Stimulated activated CD4-positive, alpha-beta T cell treated with anti-CD3 and anti-CD28 coated beads, Interleukin-12 subunit alpha, Interleukin-12 subunit beta, amount 100 ng/mL, for 24 hours (primary cell): ENCODE data around the gene RALGPS1.

ENCODE experiments used
- DNase-seq, 2 experiments: peaks; one replicate each; pipeline ENCODE4 v3.0.0-alpha.2; 2020; ENCODE audit warnings: low read depth in 2 of 2

Gene RALGPS1

GRCh38 chr9:127079446-127080140, 165.0 kb downstream of the RALGPS1 start:
- DNase-seq: no peak

DNA sequence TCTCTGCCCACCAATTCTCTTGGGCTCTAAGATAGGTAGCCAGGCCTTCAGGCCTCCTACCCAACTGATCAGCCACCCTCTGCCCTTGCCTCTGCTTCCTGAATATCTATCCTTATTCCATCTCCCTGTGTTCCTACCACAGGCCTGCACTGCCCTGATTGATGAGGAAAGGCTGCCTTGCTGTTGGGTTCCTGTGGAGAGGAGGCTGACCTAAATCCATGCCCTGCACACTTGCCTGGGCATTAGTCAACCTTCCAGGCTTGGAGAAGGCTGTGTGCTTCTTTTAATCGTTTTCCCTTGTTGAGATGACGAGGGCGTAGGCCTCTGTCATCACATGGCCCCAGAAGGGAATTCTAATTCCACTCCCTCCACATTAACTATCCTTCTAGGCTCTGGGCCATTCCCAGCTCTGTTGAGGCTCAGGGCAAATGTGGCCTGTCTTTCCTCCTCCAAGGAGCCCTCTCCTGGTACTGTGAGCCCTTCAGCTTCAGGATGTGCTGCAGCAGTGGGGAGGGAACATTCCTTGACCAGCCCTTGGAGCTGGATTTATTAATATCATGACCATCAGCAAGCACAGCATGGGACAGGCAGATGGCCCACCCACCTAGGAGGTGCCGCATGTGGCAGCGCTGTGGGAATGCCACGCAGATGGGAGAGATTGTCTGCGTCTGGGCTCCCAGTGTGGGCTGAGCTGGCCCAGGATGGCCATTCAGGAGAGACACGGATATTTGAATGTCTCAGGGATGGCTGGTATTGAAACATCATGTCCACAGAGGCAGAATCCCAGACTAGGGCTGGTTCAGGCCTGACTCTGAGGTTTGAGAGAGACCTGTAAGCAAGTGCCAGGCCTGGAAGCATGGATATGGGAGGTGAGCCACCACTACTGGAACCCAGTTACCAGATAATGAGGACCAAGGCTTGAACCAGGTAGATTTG, 166.9 kb downstream of the RALGPS1 start:
- DNase-seq: no peak

GRCh38 chr9:127083138-127083980, 168.8 kb downstream of the RALGPS1 start:
- DNase-seq: no peak

- no peak for DNase-seq
These were observed 169.8 kb downstream of the RALGPS1 start for GRCh38 chr9:127084076-127085039.

DNA sequence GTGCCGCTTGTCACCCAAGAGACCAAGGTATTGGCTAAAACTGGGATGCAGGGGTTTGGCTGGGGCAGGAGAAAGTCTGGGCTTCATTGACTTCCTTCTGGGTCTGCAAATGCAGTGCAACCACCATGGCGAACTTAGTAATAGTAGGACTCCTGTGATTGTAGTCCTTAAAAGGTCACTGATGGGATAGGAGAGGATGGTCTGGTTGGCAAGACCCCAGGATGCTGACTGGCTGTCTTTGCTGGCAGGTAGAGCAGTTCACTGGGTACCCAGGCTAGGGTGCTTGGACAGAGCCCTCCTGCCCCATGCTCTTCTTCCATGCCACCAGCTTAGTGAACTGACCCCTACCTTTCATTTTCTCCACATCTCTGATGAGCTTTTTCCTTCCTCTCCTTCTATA, 170.6 kb downstream of the RALGPS1 start:
- no peak for DNase-seq

DNA sequence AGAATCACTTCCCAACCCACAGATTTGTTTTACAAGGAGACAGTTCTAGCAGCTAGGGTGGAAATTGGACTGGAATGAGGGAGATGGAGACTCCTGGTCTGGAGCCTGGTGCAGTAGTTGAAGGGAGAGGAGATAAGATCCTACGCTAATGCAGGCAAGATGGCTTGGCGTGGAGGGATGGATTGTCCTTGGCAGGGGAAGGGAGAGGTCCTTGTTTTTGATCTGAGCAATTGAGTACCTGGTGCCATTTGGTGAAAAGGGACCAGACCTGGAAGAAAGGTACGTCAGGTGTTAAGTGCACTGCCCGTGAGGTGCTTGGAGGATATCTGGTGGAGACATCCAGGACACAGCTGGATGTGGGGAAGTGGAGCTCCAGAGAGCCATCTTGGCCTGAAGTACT, 172.2 kb downstream of the RALGPS1 start:
- DNase-seq: no peak

GRCh38 chr9:127087411-127087810, 172.8 kb downstream of the RALGPS1 start:
- DNase-seq: no peak

DNA sequence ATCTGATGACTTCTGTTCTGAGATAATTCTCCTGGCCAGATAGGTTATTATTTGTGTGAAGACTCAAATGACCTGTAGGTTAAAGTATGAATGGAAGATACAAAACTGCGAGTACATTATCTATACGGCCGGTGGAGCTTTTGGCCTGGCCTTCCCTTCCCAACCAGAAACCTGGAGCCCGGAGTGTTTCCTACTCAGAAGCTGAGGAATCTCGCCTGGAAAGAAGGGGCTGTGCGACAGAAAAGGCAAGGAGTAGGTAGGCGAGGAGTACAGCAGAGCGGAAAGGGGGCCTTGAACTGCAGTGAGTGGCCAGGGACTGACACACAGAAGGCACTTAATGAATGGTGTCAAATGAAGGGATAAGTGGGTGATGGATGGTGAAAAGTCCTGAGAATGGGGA, 173.3 kb downstream of the RALGPS1 start:
- DNase-seq: no peak

DNA sequence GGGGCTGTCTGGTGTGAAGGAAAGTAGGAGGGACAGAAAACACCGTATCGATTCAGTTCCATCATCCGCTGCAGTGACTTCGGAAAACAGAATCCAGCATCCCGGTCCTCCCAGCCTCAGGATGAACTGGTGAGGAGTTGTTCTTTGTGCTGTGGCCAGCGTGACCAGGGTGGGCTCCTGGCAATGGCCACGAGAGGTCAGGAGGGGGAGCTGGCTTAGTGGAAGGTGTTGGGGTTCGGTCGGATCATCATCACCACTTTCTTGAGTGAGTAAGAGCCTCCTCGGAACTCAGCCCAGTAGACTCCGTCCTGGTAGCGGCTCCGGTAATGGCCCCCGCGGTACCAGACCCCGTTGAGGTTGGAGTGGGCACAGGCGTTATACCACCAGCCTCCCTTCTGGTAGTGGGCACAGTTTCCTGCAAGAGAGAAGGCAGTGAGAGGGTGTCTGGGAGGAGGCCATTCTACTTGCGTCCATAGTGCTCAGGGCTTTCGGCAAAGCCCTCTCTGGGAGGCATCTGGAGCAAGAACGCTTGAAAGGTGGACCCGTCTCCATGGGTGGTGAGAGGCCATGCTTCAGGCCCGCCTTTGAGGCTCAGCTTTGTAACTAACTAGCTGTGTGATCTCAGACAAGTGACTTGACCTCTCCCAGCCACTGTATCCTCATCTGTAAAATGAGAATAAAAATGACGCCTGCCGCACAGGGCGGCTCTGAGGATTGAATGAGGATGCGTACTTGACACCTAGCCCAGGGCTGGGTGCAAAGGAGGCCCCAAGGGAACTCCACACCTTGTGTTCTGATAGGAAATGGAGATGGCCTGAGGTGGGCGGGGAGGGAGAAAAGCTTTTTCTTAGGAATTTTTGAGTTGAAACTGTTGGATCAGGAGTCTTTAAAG, 174.4 kb downstream of the RALGPS1 start:
- no peak for DNase-seq

- no peak for DNase-seq
These were observed 175.1 kb downstream of the RALGPS1 start for GRCh38 chr9:127089631-127090081.

- no peak for DNase-seq
These were observed 175.9 kb downstream of the RALGPS1 start for GRCh38 chr9:127090341-127090985.

GRCh38 chr9:127091526-127091925, 176.9 kb downstream of the RALGPS1 start:
- DNase-seq: no peak

GRCh38 chr9:127092041-127092608, 177.5 kb downstream of the RALGPS1 start:
- DNase-seq: no peak

DNA sequence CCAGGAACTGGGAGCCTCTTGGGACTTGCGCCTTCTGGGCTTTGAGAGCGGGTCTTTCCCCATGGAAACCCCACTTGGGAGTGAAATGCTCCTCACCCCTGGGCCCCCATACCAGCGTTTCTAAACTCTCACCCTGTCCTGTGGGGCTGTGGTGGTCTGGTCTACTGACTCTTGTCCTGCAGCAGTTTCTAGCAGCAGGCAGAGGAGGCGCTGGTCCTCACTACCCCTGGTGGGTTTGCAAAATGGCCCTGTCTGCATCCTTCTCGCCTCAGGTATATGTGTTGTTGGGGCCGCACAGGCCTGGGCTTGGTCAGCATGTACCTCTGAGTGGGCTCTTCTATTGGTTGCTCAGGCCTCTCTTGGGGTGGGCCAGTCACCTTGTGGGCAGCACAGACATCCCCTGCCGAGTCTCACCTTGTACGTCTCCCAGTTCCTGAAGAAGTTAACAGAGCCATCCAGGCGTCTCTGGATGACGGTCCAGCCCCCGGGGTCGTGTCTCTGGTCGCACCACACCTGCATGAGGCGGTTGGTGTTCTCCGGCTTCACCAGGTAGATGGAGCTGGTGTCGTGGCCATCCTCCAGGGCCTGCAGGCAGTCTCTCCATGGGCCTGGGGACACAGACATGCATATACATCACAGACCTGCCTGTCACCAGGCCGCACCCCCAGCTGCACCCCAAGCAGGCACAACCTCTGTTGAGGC, 178.9 kb downstream of the RALGPS1 start:
- DNase-seq: no peak

- no peak for DNase-seq
These were observed 180.8 kb downstream of the RALGPS1 start for GRCh38 chr9:127095411-127095810.

DNA sequence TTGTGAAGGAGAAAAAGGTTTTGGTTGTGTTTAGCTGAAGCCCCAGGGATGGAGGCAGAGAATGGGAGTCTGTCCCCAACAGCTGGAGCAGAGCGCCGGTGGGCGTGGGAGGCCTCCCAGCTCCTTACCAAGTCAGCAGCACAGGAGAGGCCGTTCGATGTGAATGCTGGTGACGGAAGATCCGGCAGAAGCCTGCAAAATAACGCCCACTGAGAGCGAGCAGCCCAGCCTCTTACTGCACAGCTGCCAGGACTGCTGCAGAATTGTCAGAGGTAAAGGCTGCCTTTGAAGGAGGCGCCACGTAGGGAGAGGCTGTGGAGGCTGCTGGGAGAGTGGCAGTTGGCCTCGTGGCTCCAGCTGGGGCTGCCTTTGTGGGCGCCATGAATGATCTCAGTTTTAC, 181.6 kb downstream of the RALGPS1 start:
- no peak for DNase-seq

- DNase-seq: no peak
These were observed 183.1 kb downstream of the RALGPS1 start for GRCh38 chr9:127097683-127098082.

- no peak for DNase-seq
These were observed 184.5 kb downstream of the RALGPS1 start for GRCh38 chr9:127098916-127099553.
